NCI-H2196 treated with DMSO at 0.1 percent for 48 hours (cell line): ENCODE results near the gene VENTX.
"Not testable (repeated sequence)": the region's sequence is repeated elsewhere in the genome, so short reads cannot be mapped to it uniquely, and the experiment has no call there.

Source experiments
- DNase-seq: peaks from one replicate; lab custom pipeline; 2025; ENCODE audit not compliant: unreplicated experiment; lab: John Stamatoyannopoulos, UW

Gene VENTX

DNA sequence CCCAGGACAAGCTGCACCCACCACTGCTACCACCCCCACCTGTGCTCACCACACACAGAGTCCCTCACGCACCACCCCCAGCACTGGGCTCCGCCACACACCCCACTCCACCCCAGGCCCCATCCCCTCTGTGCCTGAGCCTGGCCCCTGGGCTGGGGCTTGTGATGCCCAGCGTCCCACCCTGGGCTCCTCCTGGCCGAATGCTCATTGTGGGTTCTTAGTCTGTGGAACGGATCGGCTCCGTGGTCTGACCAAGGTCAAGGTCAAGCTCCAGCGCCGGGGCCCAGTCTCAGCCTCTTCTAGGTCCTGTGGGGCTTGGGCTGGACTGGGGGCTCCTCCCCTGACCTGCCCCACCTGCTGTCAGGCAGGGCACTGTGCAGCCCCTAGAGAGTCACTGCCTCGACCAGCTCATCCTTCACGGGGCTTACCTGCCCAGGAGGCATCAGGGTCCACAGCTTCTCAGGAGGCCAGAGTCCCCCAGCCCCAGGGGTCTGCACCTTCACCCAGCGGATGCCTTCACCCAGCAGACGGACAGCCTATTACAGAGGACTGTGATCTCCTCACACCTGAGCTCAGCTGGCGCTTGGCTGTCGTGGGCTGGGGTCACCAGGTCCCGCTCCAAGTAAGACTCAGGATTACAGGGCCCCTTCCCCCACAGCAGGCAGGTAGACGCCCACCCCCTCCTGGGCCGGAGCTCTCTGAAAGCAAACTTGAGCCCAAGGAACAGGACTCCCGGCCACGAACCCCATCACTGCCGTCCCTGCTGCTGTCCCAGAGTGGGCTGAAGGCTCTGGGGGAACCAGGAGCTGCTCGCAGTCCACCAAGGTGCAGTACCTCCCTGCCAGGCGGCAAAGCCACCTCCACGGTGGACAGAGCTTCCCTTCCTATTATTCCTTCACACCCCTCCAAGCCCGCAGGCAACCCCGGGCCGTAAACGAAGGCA, 22.9 kb upstream of the VENTX start:
- no peak for DNase-seq

DNA sequence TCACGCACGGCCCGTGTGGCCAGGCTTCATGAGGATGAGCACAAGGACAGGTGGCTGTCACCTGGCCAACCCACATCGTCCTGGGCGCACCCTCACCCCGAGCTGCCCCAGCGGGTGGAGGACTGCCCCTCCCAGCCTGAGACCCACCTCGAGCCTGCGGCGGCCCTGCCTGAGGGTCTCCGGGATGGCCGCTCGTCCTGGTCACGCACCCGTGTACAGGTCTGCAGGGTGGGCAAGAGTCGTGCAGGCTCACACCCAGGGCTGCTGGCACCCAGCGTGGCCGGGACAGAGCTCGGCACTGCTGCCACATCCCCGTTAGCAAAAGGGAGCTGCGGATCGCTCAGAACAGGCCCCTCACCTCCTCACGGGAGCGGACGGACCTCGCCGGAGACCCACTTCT, 22.1 kb upstream of the VENTX start:
- DNase-seq: no peak

DNA sequence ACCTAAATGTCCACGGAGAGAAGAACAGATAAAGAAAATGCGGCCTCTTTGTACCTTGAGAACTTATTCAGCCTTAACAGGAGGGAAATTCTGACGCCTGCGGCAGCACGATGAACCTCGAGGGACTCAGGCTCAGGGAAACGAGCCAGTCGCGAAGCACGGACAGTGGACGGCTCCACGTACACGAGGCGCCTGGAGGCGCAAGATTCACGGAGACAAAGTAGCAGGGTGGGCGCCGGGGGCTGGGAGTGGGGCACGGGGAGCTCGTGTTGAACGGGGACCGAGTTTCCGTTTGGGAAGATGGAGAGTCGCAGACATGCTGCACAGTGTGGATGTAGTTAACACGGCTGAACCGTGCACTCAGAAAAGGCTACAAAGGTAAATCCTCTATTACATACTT, 20.9 kb upstream of the VENTX start:
- no peak for DNase-seq

DNA sequence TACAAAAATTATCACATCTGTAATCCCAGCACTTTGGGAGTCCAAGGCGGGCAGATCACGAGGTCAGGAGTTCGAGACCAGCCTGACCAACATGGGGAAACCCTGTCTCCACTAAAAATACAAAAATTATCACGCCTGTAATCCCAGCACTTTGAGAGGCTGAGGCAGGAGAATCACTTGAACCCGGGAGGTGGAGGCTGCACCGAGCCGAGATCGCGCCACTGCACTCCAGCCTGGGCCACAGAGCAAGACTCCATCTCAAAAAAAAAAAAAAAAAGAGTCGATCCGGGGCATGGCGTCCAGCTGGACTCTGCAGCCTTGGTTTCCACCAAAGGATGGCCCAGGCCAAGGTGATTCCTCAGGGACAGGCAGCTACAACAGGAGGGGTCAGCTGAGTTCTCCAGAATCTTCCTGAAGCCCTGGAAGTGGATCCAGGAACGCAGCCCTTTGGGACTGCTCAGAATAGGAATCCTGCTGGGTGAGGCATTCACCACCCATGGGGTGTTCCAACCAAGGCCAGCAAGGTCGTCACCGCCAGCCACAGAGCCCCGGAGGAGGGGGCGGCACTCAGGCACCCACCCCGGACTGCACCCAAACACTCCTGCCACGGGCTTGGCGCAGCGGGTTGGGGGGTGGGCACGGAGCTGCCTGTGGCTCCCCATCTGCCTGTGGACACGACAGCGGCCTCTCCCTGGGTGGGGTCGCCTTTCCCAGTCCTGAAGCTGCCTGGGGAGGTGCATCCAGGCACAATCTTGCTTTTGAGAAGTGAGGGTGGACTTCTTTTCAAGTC, 19.7 kb upstream of the VENTX start:
- DNase-seq: no peak

DNA sequence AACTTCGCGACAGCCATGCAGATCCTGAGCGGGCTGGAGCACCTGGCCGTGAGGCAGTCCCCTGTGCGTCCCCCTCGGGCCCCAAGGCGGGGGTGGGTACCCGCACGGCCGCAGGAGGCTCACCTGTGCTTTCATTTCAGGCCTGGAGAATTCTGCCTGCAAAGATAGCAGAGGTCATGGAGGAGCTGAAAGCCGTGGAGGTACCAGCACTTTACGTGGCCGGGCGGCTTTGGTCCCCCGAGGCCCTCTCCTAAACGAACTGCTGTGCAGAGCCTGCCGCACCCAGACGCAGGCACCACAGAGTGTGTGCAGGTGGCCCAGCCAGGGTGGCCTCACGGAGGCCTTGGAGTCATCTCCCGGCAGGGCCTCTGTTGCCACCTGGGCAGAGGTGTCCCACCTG, 18.8 kb upstream of the VENTX start:
- DNase-seq: no peak

DNA sequence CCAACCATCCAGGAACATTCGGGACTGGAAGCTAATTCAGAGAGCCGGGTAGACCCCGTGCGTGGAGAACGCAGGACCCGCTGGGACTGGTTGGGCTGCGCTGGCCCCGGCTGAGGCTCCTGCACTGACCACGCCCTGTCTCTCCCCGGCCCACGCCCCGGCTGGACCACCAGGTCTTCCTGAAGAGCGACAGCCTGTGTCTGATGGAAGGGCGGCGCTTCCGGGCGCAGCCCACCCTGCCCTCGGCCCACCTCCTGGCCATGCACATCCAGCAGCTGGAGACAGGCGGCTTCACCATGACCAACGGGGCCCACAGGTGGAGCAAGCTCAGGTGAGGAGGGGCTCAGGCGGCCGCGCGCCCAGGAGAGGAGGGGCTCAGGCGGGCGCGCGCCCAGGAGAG, 17.9 kb upstream of the VENTX start:
- DNase-seq: no peak

DNA sequence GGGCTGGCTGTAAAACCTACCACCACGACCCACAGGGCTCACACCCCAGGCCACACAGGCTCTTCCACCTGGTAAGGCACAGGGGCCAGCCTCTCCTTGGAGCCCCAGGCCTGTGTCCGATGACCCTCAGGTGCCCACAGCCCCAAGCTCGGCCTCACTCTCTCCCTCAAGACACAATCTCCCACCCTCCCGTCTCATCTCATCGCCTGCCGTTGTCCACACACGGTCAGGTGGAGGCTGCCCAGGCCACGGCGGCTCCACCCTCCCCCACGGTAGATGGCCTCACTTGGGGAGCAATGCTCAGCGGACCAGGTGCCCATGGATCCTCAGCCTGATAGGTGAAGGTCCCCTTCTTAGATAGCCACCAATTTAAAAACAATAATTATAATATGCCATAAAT, 16.3 kb upstream of the VENTX start:
- DNase-seq: no peak

DNA sequence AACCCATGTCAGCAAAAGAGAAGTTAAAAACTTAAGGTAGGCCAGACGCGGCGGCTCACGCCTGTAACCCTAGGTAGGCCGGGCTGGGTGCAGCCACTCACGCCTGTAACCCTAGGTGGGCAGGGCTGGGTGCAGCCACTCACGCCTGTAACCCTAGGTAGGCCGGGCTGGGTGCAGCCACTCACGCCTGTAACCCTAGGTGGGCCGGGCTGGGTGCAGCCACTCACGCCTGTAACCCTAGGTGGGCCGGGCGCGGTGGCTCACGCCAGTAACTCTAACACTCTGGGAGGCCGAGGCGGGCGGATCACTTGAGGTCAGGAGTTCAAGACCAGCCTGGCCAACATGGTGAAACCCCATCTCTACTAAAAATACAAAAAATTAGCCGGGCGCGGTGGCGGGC, 15.9 kb upstream of the VENTX start:
- DNase-seq: not testable (repeated sequence)

DNA sequence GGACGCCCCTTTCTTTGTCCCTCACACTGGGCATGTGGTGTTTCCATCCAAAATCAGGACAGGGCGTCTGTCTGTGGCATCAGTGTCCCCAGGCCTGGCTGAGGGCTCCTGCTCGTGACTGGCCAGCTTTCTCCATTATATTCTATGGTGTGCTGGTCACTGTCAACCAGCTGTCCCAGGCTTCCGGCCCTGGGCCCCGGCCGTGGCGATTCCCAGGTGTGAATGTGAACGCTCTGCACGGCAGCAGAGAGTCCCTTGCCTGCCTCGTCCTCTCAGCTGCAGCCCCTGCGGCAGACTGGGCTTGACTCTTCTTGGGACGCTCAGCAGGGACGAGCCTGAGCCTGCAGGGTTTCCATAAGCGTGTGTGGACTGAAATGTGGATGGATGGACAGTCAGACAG, 13.6 kb upstream of the VENTX start:
- DNase-seq: no peak

DNA sequence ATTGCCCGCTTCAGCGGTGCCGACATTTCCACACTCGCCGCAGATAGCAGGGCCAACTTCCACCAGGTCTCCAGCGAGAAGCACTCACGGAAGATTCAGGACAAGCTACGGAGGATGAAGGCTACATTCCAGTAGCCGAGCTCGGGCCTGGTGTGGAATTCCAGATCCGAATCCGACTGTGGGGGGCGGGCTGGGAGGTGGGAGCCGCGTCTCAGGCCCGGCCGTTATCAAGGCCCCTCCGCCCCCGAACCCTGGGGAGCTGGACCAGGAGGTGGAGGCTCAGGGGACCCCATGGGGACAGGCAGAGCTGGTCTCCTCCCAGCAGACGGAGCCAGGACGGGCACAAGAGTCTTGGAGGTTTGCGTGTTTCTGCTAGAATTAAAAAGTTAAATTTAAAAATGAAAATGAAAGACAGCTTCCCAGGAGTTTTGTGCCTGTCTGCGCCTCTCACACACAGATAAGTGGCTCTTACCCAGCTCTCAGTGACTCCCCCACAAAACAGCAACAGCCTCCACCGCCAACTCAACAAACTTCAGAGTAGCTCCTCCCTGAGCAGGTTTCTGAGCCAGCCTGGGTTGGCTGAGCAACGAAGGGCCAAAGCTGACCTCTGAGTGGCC, 12.8 kb upstream of the VENTX start:
- DNase-seq: no peak

DNA sequence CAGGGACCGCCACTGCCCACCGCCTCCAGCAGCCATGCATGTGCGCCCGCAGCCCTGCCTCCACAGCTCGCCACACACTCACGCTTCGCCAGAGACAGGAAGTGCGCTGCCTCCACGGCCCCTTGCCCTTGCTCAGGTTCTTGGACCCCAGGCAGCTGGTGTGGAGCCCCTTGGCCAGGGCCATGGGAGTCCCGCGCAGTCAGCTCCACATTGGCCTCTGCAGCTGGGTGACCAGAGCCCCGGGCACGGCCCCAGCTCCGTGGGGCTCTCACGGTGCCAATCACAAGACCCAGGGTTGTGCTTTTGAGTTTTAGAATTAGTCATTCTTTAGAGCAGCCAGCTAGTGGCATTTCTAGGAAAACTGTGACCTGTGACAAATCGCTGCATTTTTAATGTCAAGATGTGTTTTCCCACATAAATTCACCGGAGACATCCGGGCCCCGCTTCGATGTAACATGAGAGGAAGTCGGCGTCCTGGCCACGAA, 11.9 kb upstream of the VENTX start:
- no peak for DNase-seq

DNA sequence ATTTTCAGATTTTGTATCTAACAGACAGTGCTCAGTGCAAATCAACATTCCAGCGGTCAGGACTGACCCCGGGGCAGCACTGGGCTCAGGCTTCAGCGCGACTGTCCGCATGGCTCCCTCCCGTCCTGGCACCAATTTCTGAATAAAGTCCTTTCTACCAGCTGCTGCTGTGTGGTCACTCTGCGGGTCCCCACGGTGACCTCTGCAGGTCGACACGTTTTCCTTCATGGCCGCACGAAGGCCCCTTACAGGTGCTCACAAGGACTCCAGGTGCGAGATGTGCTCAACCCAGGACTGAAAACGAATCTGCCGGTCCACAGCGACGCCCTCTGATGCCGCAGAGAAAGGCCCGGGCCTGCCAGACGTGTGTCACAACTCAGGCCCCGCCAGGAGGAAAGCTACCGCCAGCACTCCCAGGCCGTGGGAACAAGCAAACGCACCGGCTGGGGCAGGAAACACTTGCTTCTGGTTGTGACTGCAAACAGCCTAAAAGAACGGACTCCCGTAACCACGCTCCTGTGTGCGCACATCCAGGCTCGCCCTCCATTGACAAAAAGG, 11.3 kb upstream of the VENTX start:
- DNase-seq: no peak

DNA sequence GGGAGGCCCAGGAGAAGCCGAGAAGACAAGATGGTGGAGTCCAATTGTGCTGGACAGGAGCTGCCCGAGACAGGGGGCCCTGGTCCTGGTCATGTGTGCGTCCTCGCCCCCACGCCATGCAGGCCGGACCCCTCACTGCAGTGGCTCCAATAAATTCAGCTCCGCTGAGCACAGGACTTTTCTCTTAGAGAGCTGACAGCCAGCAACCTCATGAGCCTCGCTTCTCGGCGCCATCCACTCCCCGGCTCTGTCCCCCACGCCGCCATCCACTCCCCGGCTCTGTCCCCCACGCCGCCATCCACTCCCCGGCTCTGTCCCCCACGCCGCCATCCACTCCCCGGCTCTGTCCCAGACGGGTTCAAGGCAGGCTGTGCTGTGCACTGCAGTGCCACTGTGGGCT, 10.4 kb upstream of the VENTX start:
- DNase-seq: no peak

DNA sequence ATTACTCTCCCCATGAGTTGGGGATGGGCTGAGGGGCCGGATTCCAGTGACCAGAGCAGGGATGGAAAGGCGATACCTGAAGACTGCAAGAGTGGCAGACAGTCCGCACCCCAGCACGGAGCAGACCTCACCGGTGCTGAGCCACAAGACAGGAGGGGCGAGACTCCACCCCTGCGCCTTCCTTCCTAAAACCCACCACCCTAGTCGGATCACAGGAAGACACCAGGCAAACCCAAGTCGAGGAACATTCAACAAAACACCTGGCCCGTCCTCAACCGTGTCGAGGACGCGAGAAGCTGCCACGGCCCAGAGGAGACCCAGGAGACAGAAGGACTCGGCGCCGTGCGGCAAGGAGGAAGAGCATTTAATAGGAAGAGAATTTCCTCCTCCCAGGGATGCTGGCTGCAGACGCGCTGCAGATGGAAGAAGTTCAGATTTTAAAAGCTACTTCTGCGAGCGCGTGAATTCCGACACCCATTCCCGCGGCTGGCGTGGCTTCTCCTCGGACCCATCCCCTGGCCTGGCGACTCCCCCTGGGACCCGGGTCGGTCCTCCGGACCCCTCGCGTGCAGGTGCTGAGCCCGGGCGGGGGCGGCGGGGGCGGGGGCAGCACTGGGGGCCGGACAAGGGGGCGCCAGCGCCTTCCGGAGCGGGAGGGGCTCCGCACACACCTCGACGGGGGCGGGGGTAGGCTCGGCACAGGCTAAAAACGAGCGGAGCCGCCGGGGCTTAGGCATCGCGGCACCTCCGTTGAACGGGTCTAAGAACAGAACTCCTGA, 8.2 kb upstream of the VENTX start:
- no peak for DNase-seq

DNA sequence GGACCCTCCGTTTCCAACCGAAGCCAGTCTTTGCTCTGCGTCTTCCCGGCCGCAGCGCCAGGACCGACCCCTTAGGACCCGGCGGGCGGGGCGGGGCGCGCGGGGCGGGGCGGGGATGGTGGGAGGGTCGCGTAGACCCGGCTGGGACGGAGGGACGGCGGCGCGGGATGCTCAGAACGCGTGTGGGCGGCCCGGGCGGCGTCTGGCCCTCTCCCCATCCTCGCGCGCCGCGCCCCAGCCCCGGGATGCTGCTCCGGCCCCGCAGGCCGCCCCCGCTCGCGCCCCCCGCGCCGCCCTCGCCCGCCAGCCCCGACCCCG, 7.7 kb upstream of the VENTX start, which contains the start of gene UTF1:
TSS of gene UTF1 (plus strand) at position 174 of the 318 bp plus-strand sequence. CDS start at position 246, 72 bp downstream.
- DNase-seq: no peak

DNA sequence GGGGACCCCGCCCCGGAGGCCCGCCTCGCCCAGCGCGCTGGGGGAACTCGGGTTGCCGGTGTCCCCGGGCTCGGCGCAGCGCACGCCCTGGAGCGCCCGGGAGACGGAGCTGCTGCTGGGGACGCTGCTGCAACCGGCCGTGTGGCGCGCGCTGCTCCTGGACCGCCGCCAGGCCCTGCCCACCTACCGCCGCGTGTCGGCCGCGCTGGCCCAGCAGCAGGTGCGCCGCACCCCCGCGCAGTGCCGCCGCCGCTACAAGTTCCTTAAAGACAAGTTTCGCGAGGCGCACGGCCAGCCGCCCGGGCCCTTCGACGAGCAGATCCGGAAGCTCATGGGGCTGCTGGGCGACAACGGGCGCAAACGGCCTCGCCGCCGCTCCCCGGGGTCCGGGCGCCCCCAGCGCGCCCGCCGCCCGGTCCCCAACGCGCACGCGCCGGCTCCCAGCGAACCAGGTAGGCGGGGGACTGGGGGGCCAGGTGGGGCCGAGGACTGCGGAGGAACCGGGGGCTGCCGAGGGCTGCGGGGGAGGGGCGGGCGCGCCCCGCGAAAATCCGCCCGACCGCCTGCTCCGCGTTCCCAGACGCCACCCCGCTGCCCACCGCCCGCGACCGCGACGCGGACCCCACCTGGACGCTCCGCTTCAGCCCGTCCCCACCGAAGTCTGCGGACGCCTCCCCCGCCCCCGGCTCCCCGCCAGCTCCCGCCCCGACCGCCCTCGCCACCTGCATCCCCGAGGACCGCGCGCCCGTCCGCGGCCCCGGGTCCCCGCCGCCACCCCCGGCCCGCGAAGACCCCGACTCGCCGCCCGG, 7.1 kb upstream of the VENTX start:
- DNase-seq: no peak

DNA sequence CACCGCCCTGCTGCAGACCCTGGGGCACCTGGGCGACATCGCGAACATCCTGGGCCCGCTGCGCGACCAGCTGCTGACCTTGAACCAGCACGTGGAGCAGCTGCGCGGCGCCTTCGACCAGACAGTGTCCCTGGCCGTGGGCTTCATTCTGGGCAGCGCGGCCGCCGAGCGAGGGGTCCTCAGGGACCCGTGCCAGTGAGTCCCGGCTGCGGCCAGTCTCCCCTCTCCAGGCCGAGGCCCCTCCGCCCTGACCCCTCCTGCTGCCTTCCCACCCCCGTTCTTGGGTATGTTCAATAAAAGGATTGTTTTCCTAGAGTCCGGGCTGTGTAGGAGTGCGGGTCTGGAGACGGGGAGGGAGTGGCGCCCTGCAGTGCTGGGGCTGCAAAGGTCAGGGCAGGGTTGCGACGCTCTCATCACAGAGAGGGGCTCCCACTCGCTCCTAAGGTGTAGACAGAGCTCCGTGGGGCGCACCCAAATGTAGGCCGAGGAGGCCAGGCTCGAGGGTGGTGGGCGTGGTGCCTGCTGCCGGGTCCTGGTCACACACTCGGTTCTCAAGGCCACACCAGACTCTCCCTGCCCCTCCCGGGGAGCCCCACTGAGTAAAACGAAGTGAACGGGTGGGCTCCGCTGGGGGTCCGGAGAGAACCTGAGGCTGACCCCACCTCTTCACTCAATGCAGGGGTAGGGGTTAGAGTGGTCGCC, 6.3 kb upstream of the VENTX start:
- DNase-seq: no peak

DNA sequence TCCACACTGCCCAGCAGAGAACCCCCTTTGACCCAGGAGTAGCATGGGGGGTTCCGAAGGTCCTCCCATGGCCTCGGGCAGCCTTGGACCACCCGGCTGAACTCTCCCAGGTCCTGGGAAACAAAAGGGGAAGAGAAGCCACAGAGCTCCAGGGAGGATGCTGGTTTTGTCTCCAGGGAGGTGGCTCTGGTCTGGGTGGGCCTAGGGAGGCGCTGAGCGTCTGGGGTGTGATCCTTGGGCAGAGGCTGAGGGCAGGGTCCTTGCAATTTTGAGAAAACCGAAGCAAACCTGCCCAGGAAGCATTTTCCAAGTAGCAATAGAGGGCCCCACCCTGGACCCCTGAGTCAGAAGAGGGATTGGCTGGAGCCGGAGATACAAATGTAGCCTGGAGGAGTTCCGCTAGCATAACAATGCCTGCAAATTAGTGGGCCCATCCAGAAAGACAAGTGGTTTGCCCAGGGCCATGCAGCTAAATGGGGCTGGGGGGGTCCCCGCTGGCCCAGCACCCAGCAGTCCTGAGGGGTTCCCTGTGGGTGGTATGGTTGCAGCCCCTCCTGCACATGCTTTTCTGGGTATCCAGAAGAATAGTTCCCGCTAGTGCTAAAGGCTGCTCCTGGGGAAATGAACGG, 5.6 kb upstream of the VENTX start:
- no peak for DNase-seq

DNA sequence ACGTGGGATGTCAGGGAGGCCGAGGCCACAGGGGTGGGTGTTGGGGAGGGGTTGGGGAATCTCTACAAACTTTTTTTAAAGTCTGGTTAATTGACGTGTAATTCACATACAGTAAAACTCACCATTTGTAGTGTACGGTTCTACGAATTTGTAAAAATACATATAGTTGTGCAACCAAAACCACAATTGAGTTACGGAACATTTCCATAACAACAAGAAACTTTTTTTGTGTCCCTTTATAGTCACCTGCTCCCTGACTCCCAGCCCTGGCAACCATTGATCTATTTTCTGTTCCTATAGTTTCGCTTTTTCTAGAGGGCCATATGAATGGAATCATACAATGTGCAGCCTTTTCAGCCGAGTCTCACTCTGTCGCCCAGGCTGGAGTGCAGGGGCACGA, 2.9 kb upstream of the VENTX start:
- not testable (repeated sequence) for DNase-seq
